Tibial nerve (tissue), 4 donors: ENCODE measurements around the gene RARA.

ENCODE experiments used
- CTCF ChIP-seq, 5 experiments: fragments of 200-600 bp in 3 of 5; fragments of 450-650 bp in 2 of 5; sonication (generic) in 3 of 5; IDR thresholded peaks; one replicate each; pipeline ENCODE4 v1.5.1; 2016 to 2019; ENCODE audit warnings: antibody characterized with exemption in 5 of 5, mild to moderate bottlenecking in 3 of 5, moderate library complexity in 2 of 5
- EP300 ChIP-seq, 2 donors: sonication (generic); formaldehyde crosslinking; IDR thresholded peaks; one replicate each; pipeline ENCODE4 v1.6.1; 2017; ENCODE audit warnings: antibody characterized with exemption in 2 of 2, mild to moderate bottlenecking in 1 of 2
- POLR2A ChIP-seq, 2 donors: fragments of 450-650 bp; IDR thresholded peaks; one replicate each; pipeline ENCODE4 v1.6.1; 2017; ENCODE audit warnings: antibody characterized with exemption in 2 of 2, mild to moderate bottlenecking in 2 of 2, moderate library complexity in 2 of 2

GRCh38 chr17:40404003-40404402, 95.0 kb downstream of the RARA start:
- no peak for TF ChIP-seq CTCF (IDR thresholded peaks at IDR 0.05)
- no peak for TF ChIP-seq POLR2A (IDR thresholded peaks at IDR 0.05)
- no peak for TF ChIP-seq EP300 (IDR thresholded peaks at IDR 0.05)
